Stimulated activated naive CD8-positive, alpha-beta T cell treated with anti-CD3 and anti-CD28 coated beads, Interleukin-15, Interleukin-2, amounts not matched to agents 100 ng/mL and 50 ng/mL, for 24 hours (primary cell): ENCODE measurements around the gene BTNL8.

ENCODE experiments used
- H3K27ac Mint-ChIP-seq: one replicate; pipeline ENCODE4 v1.8.0; 2021; ENCODE audit warnings: mild to moderate bottlenecking, mixed read lengths
- H3K27me3 Mint-ChIP-seq: one replicate; pipeline ENCODE4 v1.8.0; 2021; ENCODE audit warnings: mixed read lengths
- H3K36me3 Mint-ChIP-seq: one replicate; pipeline ENCODE4 v1.8.0; 2021; ENCODE audit warnings: low read depth, mixed read lengths
- H3K4me1 Mint-ChIP-seq: one replicate; pipeline ENCODE4 v1.8.0; 2021; ENCODE audit warnings: low read depth, mixed read lengths
- H3K4me3 Mint-ChIP-seq: one replicate; pipeline ENCODE4 v1.8.0; 2021; ENCODE audit warnings: mild to moderate bottlenecking, mixed read lengths
- H3K9me3 Mint-ChIP-seq: one replicate; pipeline ENCODE4 v1.8.0; 2021; ENCODE audit warnings: mixed read lengths

BTNL8 gene

DNA sequence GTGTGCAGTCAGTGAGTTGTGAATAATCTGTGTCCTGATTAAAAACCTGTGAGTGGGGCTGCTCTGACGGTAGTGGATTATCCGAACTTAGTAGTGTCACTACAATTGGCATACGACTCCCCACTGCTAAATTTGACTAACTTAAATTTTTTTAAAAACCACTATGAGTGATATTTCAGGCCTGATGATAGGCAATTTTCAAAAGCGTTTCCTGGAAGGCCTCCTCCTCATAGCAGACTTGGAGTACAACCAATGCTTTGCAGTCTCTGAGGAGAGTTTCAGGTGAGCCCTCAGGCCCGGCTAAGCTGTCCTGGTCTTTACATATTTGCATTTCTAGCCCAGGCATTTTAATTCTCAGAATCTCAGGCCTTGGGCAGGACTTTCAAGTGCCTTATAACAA is 10.8 kb downstream of the BTNL8 start:
- no peaks in the 10 kb centered on the region for H3K9me3 Mint-ChIP-seq
- H3K4me1 Mint-ChIP-seq, result peaks cover 20% of the 10 kb centered on the region
- H3K27me3 Mint-ChIP-seq, result peaks cover 29% of the 10 kb centered on the region
- H3K36me3 Mint-ChIP-seq, result no peaks in the 10 kb centered on the region
- no peak overlapping the region for H3K27ac Mint-ChIP-seq
- no peak overlapping the region for H3K4me3 Mint-ChIP-seq

GRCh38 chr5:180910182-180910581 is 11.2 kb downstream of the BTNL8 start:
- H3K4me1 Mint-ChIP-seq, result peaks cover 20% of the 10 kb centered on the region
- H3K27me3 Mint-ChIP-seq, result peaks cover 29% of the 10 kb centered on the region
- no peaks in the 10 kb centered on the region for H3K36me3 Mint-ChIP-seq
- no peaks in the 10 kb centered on the region for H3K9me3 Mint-ChIP-seq
- no peak overlapping the region for H3K27ac Mint-ChIP-seq
- no peak overlapping the region for H3K4me3 Mint-ChIP-seq

DNA sequence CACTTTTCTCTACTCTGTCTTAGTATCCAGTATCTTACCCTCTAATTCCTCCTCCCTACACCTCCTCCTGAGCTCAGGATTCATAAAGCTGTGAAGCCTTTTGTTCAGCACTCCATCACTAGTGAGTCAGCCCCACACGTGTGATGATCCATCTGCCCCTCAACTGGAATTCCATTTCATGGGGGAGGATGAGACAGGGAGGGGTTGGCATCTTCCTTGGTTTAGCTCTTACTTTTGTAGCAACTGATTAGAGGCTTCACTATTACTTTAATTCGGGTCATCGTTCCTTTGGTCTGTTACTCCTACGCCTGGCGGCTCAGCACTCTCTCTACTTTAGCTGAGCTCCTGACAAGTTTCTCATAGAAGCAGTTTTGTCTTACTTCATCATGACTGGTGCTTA is 11.8 kb downstream of the BTNL8 start:
- Mint-ChIP-seq H3K27ac (no peak overlapping the region), H3K36me3 (no peaks in the 10 kb centered on the region), H3K9me3 (no peaks in the 10 kb centered on the region), H3K4me3 (no peak overlapping the region), H3K4me1 (peaks cover 20% of the 10 kb centered on the region), H3K27me3 (peaks cover 28% of the 10 kb centered on the region)

GRCh38 chr5:180914646-180915045 is 15.7 kb downstream of the BTNL8 start:
- H3K27ac Mint-ChIP-seq, result no peak overlapping the region
- H3K9me3 Mint-ChIP-seq, result no peaks in the 10 kb centered on the region
- H3K27me3 Mint-ChIP-seq, result peaks cover 36% of the 10 kb centered on the region
- no peaks in the 10 kb centered on the region for H3K36me3 Mint-ChIP-seq
- peaks cover 12% of the 10 kb centered on the region for H3K4me1 Mint-ChIP-seq
- no peak overlapping the region for H3K4me3 Mint-ChIP-seq

DNA sequence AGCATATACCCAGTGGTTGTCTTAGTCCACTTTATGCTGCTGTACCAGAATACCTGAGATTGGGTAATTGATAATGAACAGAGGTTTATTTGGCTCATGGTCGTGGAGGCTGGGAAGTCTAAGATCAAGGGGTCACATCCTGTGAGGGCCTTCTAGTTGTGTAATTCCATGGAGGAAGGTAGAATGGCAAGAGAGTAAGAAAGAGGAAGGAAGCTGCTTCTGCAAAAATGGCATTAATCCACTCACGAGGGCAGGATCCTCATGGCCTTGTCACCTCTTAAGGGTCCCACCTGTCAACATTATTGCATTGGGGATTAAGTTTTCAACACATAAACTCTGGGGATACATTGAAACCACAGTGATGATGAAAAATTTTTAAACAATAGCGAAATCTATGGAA is 17.0 kb downstream of the BTNL8 start:
- no peak overlapping the region for H3K4me3 Mint-ChIP-seq
- H3K27ac Mint-ChIP-seq, result no peak overlapping the region
- H3K36me3 Mint-ChIP-seq, result no peaks in the 10 kb centered on the region
- H3K4me1 Mint-ChIP-seq, result peaks cover under 1% of the 10 kb centered on the region
- H3K9me3 Mint-ChIP-seq, result no peaks in the 10 kb centered on the region
- peaks cover 36% of the 10 kb centered on the region for H3K27me3 Mint-ChIP-seq

DNA sequence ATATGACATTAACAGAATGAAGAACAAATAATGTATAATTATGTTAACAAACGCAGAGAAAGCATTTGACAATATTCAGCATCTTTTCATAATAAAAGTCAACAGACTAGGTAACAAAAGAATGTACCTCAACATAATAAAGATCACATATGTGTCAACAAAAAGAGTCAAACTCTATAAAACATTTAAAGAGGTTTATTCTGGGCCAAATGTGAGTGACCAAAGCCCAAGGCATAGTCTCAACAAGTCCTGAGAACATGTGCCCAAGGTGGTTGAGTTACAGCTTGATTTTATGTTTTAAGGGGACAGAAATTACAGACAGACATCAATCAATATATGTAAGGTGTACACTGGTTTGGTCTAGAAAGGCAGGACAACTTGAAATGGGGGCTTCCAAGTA is 19.4 kb downstream of the BTNL8 start:
- Mint-ChIP-seq H3K27ac (no peak overlapping the region), H3K27me3 (peaks cover 37% of the 10 kb centered on the region), H3K36me3 (peaks cover 6% of the 10 kb centered on the region), H3K4me3 (no peak overlapping the region), H3K4me1 (no peaks in the 10 kb centered on the region), H3K9me3 (peaks cover 13% of the 10 kb centered on the region)

DNA sequence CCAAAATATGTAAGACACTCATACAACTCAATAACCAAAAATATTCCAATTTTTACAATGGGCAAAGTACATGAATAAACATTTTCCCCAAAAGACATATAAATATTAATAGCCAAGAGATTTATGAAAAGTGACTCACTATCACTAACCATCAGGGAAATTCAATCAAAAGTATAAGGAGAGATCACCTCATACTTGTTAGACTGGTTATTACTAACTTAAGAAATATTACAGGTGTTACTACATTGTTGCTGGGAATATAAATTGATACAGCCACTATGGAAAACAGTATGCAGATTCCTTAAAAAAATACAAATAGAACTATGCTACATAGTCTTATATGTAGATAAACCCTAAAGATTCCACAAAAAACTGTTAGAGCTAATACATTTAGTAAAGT is 21.8 kb downstream of the BTNL8 start:
- Mint-ChIP-seq H3K4me3 (no peak overlapping the region), H3K27ac (no peak overlapping the region), H3K36me3 (peaks cover 6% of the 10 kb centered on the region), H3K4me1 (no peaks in the 10 kb centered on the region), H3K27me3 (peaks cover 44% of the 10 kb centered on the region), H3K9me3 (peaks cover 22% of the 10 kb centered on the region)

DNA sequence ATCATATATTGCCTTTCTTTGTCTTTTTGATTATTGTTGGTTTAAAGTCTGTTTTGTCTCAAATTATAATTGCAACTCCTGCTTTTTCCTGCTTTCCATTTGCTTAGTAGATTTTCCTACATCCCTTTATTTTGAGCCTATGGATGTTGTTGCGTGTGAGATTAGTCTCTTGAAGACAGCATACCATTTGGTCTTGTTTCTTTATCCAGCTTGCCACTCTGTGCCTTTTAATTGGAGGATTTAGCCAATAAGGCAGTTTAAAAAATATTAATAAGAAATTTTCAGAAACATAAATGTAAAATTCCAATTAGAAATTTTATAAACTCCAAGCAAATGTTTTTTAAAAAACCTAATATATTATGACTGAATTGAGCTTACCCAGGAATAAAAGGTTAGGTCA is 24.0 kb downstream of the BTNL8 start:
- no peaks in the 10 kb centered on the region for H3K4me1 Mint-ChIP-seq
- peaks cover 22% of the 10 kb centered on the region for H3K9me3 Mint-ChIP-seq
- no peak overlapping the region for H3K4me3 Mint-ChIP-seq
- peaks cover 6% of the 10 kb centered on the region for H3K36me3 Mint-ChIP-seq
- peaks cover 46% of the 10 kb centered on the region for H3K27me3 Mint-ChIP-seq
- H3K27ac Mint-ChIP-seq, result no peak overlapping the region

- H3K27ac Mint-ChIP-seq, result no peak overlapping the region
- peaks cover 18% of the 10 kb centered on the region for H3K27me3 Mint-ChIP-seq
- H3K9me3 Mint-ChIP-seq, result peaks cover 11% of the 10 kb centered on the region
- H3K36me3 Mint-ChIP-seq, result peaks cover 1% of the 10 kb centered on the region
- no peaks in the 10 kb centered on the region for H3K4me1 Mint-ChIP-seq
- H3K4me3 Mint-ChIP-seq, result no peak overlapping the region
Observed at GRCh38 chr5:180932660-180933059, 33.7 kb downstream of the BTNL8 start.

DNA sequence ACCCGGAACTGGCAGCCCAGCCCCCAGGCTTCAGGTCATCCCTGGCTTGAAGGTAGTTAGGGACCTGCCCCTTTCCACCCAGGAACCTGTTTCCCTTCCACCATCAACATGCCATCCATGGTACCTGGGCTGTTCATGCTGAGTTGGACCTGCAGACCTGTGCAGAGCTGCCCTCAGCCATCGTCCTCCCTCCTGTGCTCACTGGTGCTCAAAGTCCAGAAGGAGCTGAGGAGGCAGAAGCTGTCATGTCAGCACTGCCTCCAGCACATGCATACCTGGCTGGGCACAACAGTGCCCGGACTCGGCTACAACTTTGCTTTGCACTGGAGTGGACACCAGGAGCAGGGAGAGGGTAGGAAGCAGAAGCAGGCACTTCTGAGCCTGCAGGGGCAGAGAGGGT is 36.2 kb downstream of the BTNL8 start:
- no peak overlapping the region for H3K4me3 Mint-ChIP-seq
- no peaks in the 10 kb centered on the region for H3K4me1 Mint-ChIP-seq
- peaks cover 7% of the 10 kb centered on the region for H3K27me3 Mint-ChIP-seq
- H3K36me3 Mint-ChIP-seq, result peaks cover 9% of the 10 kb centered on the region
- H3K9me3 Mint-ChIP-seq, result peaks cover 25% of the 10 kb centered on the region
- H3K27ac Mint-ChIP-seq, result no peak overlapping the region

GRCh38 chr5:180938294-180938693 is 39.3 kb downstream of the BTNL8 start:
- Mint-ChIP-seq H3K27me3 (peaks cover 20% of the 10 kb centered on the region), H3K9me3 (peaks cover 23% of the 10 kb centered on the region), H3K4me3 (no peak overlapping the region), H3K36me3 (peaks cover 9% of the 10 kb centered on the region), H3K27ac (no peak overlapping the region), H3K4me1 (no peaks in the 10 kb centered on the region)

GRCh38 chr5:180950291-180950949 is 51.5 kb downstream of the BTNL8 start:
- Mint-ChIP-seq H3K27me3 (no peaks in the 10 kb centered on the region), H3K4me1 (no peaks in the 10 kb centered on the region), H3K36me3 (no peaks in the 10 kb centered on the region), H3K27ac (no peak overlapping the region), H3K4me3 (no peak overlapping the region), H3K9me3 (no peaks in the 10 kb centered on the region)

- peaks cover 14% of the 10 kb centered on the region for H3K27me3 Mint-ChIP-seq
- H3K4me1 Mint-ChIP-seq, result peaks cover 16% of the 10 kb centered on the region
- H3K9me3 Mint-ChIP-seq, result no peaks in the 10 kb centered on the region
Observed at GRCh38 chr5:180959661-180960060, 60.7 kb downstream of the BTNL8 start.

DNA sequence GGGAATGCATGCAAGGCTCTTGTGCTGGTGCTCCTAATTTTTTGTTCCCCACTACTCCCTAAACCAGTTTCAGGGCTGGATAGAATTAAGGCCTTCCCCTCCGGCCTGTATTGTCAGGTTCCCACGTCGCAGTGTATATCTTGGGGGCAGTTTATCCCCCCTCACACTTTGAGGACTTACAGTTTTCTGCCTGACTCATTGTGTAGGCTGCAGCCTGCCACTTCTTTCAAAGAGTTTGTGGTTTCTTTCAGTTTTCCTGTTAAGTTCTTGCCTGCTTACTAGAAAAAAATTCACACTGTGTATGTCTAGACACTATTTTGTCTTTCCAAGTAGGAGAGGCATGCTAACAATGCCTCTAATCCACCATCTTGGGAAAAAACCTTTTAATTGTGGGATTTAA is 61.2 kb downstream of the BTNL8 start:
- Mint-ChIP-seq H3K4me3 (no peak overlapping the region), H3K27me3 (peaks cover 14% of the 10 kb centered on the region), H3K36me3 (no peaks in the 10 kb centered on the region), H3K27ac (no peak overlapping the region), H3K9me3 (no peaks in the 10 kb centered on the region), H3K4me1 (peaks cover 16% of the 10 kb centered on the region)

More at GRCh38 chr5:180959661-180960060, 60.7 kb downstream of the BTNL8 start:
- Mint-ChIP-seq H3K27ac (no peak overlapping the region), H3K4me3 (no peak overlapping the region), H3K36me3 (no peaks in the 10 kb centered on the region)

DNA sequence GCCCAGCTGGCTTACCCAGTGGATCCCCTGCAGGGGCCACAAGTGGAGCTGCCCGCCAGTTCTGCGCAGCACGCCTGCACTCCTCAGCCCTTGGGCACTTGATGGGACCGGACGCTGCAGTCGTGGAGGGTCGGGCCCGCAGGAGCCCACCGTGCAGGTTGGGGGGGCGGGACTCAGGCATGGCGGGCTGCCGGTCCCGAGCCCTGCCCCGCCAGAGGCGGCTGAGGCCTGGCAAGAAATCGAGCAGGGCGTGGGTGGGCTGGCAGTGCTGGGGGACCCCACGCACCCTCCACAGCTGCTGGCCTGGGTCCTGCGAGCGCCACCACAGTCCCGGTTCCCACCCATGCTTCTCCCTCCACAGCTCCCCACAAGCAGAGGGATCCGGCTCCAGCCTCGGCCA is 70.4 kb downstream of the BTNL8 start:
- Mint-ChIP-seq H3K27me3 (peaks cover 8% of the 10 kb centered on the region), H3K4me3 (no peak overlapping the region), H3K4me1 (peaks cover under 1% of the 10 kb centered on the region), H3K27ac (no peak overlapping the region), H3K9me3 (no peaks in the 10 kb centered on the region), H3K36me3 (no peaks in the 10 kb centered on the region)

DNA sequence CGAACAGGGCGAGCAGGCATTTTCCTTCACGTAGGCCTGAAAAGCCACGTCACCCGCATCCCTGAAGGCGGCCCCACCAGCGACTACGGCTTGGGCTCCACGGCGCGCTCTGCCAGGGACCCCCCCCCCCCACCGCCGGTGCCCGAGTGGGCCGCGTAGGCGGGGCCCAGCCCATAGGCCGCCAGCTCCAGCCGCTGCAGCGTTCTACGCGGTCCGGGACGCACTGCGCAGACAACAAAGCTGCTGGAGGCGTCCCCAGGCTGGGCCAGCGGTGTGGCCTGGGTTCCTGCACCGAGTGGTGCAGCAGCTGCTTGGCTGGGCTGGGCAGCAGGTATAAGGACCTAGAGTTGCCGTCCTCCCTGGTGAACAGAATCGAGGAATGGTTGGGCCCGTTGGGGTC is 71.4 kb downstream of the BTNL8 start:
- Mint-ChIP-seq H3K36me3 (no peaks in the 10 kb centered on the region), H3K27me3 (peaks cover 8% of the 10 kb centered on the region), H3K4me3 (no peak overlapping the region), H3K4me1 (peaks cover 8% of the 10 kb centered on the region), H3K27ac (no peak overlapping the region), H3K9me3 (no peaks in the 10 kb centered on the region)
